DOHH2 (cell line): ENCODE results near the gene LMOD1.

Source experiments
- H3F3A ChIP-seq: fragments of 200-600 bp; sonication (generic), shearing (Covaris generic); 2 replicates; pipeline ENCODE4 v1.6.0; 2016; ENCODE audit warnings: antibody characterized with exemption, mild to moderate bottlenecking; ENCODE audit not compliant: control insufficient read depth, insufficient read depth
- H3K27ac ChIP-seq: fragments of 200-600 bp; sonication (generic); 2 replicates; pipeline ENCODE4 v1.5.1; 2014; ENCODE audit warnings: low read depth, mild to moderate bottlenecking, low read length, moderate library complexity
- H3K27me3 ChIP-seq: fragments of 200-600 bp; sonication (generic); 2 replicates; pipeline ENCODE4 v1.6.1; 2014; ENCODE audit warnings: mild to moderate bottlenecking, low read length, mixed read lengths; ENCODE audit not compliant: control insufficient read depth
- H3K36me3 ChIP-seq: fragments of 200-600 bp; sonication (generic); 2 replicates; pipeline ENCODE4 v1.6.1; 2014; ENCODE audit warnings: mild to moderate bottlenecking, low read length, moderate library complexity, mixed read lengths; ENCODE audit not compliant: control insufficient read depth
- H3K4me1 ChIP-seq: fragments of 200-600 bp; sonication (generic); 2 replicates; pipeline ENCODE4 v1.6.1; 2014; ENCODE audit warnings: mild to moderate bottlenecking, low read length, mixed read lengths; ENCODE audit not compliant: control insufficient read depth
- H3K4me2 ChIP-seq: fragments of 200-600 bp; sonication (generic); 2 replicates; pipeline ENCODE4 v1.6.0; 2014; ENCODE audit warnings: mild to moderate bottlenecking, low read length, moderate library complexity
- H3K4me3 ChIP-seq: fragments of 200-600 bp; sonication (generic); 2 replicates; pipeline ENCODE4 v1.5.1; 2014; ENCODE audit warnings: mild to moderate bottlenecking, low read length, mixed read lengths
- H3K79me2 ChIP-seq: fragments of 200-600 bp; sonication (generic); 2 replicates; pipeline ENCODE4 v1.6.1; 2014; ENCODE audit warnings: mild to moderate bottlenecking, low read length, mixed read lengths; ENCODE audit not compliant: control insufficient read depth
- H3K9me2 ChIP-seq: fragments of 200-600 bp; sonication (generic); replicated peaks from 2 replicates; pipeline ENCODE4 v1.6.1; 2014; ENCODE audit warnings: mild to moderate bottlenecking, low read length, mixed read lengths; ENCODE audit not compliant: control insufficient read depth
- H3K9me3 ChIP-seq: fragments of 200-600 bp; sonication (generic); 2 replicates; pipeline ENCODE4 v1.6.1; 2014; ENCODE audit warnings: antibody characterized with exemption, low read length, mixed read lengths; ENCODE audit not compliant: control insufficient read depth, insufficient read depth
- H4K20me1 ChIP-seq: fragments of 200-600 bp; sonication (generic); 2 replicates; pipeline ENCODE4 v1.6.0; 2014; ENCODE audit warnings: low read depth, mild to moderate bottlenecking, antibody characterized with exemption, low read length, moderate library complexity; ENCODE audit not compliant: control insufficient read depth, insufficient read depth
- CTCF ChIP-seq: fragments of 200-600 bp; sonication (generic); IDR thresholded peaks from one replicate; pipeline ENCODE4 v1.5.1; 2014; ENCODE audit warnings: antibody characterized with exemption, mild to moderate bottlenecking, low read depth, low read length; ENCODE audit not compliant: poor library complexity, severe bottlenecking
- EZH2phosphoT487 ChIP-seq: fragments of 200-600 bp; sonication (generic); IDR thresholded peaks from 2 replicates; pipeline ENCODE4 v1.6.1; 2017; ENCODE audit warnings: borderline replicate concordance, mild to moderate bottlenecking, antibody characterized with exemption, low read length, moderate library complexity, mixed read lengths

The LMOD1 gene

GRCh38 chr1:201880928-201881571 is 65.3 kb downstream of the LMOD1 start:
- Histone ChIP-seq H3K27ac (no peak overlapping the region), H3K4me3 (no peak overlapping the region), H4K20me1 (peaks cover 4% of the 10 kb centered on the region; the same call in 1 of the 2 replicates), H3K4me2 (no peak overlapping the region), H3F3A (peaks cover 6% of the 10 kb centered on the region; the same call in 1 of the 2 replicates), H3K9me2 (no peaks in the 10 kb centered on the region), H3K79me2 (no peaks in the 10 kb centered on the region), H3K9me3 (no peaks in the 10 kb centered on the region), H3K36me3 (peaks cover 13% of the 10 kb centered on the region), H3K27me3 (peaks cover 16% of the 10 kb centered on the region), H3K4me1 (peaks cover 5% of the 10 kb centered on the region; the same call in 1 of the 2 replicates)
- TF ChIP-seq CTCF = no peak
- no peak for TF ChIP-seq EZH2phosphoT487

- Histone ChIP-seq H3F3A (peaks cover 6% of the 10 kb centered on the region), H3K9me3 (no peaks in the 10 kb centered on the region), H4K20me1 (peaks cover 4% of the 10 kb centered on the region; the same call in 1 of the 2 replicates), H3K27ac (no peak overlapping the region), H3K27me3 (no peaks in the 10 kb centered on the region; the same call in 1 of the 2 replicates), H3K4me1 (peaks cover 5% of the 10 kb centered on the region; the same call in 1 of the 2 replicates), H3K9me2 (no peaks in the 10 kb centered on the region), H3K4me3 (no peak overlapping the region), H3K4me2 (no peak overlapping the region), H3K36me3 (peaks cover 39% of the 10 kb centered on the region), H3K79me2 (no peaks in the 10 kb centered on the region)
- TF ChIP-seq EZH2phosphoT487 (no peak), CTCF (peak; percentile 65)
Observed at GRCh38 chr1:201877877-201878401, 68.4 kb downstream of the LMOD1 start.

- Histone ChIP-seq H3K79me2 (no peaks in the 10 kb centered on the region), H4K20me1 (peaks cover 4% of the 10 kb centered on the region; the same call in 1 of the 2 replicates), H3K27me3 (no peaks in the 10 kb centered on the region; the same call in 1 of the 2 replicates), H3K36me3 (peaks cover 56% of the 10 kb centered on the region), H3F3A (no peaks in the 10 kb centered on the region; the same call in 1 of the 2 replicates), H3K9me2 (no peaks in the 10 kb centered on the region), H3K4me3 (no peak overlapping the region), H3K9me3 (no peaks in the 10 kb centered on the region), H3K4me1 (no peaks in the 10 kb centered on the region), H3K27ac (no peak overlapping the region), H3K4me2 (no peak overlapping the region)
- TF ChIP-seq EZH2phosphoT487 (no peak), CTCF (peak; percentile 56)
Observed at GRCh38 chr1:201876148-201876818, 70.1 kb downstream of the LMOD1 start.
